Occipital lobe (tissue), 2 donors: ENCODE results near the gene MAP3K1. TPM values are rescaled to one million over a fixed set of nuclear protein-coding genes. Genes with fewer than 3 reads are reported as not detected.

Experiments
- DNase-seq: peaks from one replicate; lab custom pipeline; 2025; lab: John Stamatoyannopoulos, UW
- total RNA-seq: library from RNA; depleted of rRNA; stranded (reverse); fragments of >200 nt; gene quantifications from one replicate; pipeline ENCODE4 v1.2.3, GENCODE V29; 2014

MAP3K1 gene
- total RNA-seq, 1 donor from 2014 or later, result 22.1 TPM

- no peak for DNase-seq
Observed at GRCh38 chr5:56845904-56846480, 30.6 kb downstream of the MAP3K1 start.

- no peak for DNase-seq
Observed at GRCh38 chr5:56848206-56848605, 32.9 kb downstream of the MAP3K1 start.

GRCh38 chr5:56849671-56850070 lies 34.3 kb downstream of the MAP3K1 start:
- no peak for DNase-seq

GRCh38 chr5:56850423-56850822 lies 35.1 kb downstream of the MAP3K1 start:
- DNase-seq, result no peak

GRCh38 chr5:56851258-56851941 lies 36.1 kb downstream of the MAP3K1 start:
- DNase-seq, result no peak

GRCh38 chr5:56852228-56853000 lies 37.1 kb downstream of the MAP3K1 start:
- no peak for DNase-seq

- DNase-seq, result no peak
Observed at GRCh38 chr5:56853698-56854097, 38.3 kb downstream of the MAP3K1 start.

GRCh38 chr5:56854920-56855319 lies 39.6 kb downstream of the MAP3K1 start:
- DNase-seq, result no peak

GRCh38 chr5:56856541-56857178 lies 41.3 kb downstream of the MAP3K1 start:
- no peak for DNase-seq

GRCh38 chr5:56858777-56859442 lies 43.6 kb downstream of the MAP3K1 start:
- no peak for DNase-seq

- no peak for DNase-seq
Observed at GRCh38 chr5:56861893-56862485, 46.6 kb downstream of the MAP3K1 start.

GRCh38 chr5:56862909-56863308 lies 47.6 kb downstream of the MAP3K1 start:
- DNase-seq, result no peak

GRCh38 chr5:56871777-56872176 lies 56.4 kb downstream of the MAP3K1 start:
- no peak for DNase-seq

- no peak for DNase-seq
Observed at GRCh38 chr5:56873056-56873455, 57.7 kb downstream of the MAP3K1 start.

GRCh38 chr5:56876327-56876726 lies 61.0 kb downstream of the MAP3K1 start:
- DNase-seq, result no peak

- no peak for DNase-seq
Observed at GRCh38 chr5:56881571-56881970, 66.2 kb downstream of the MAP3K1 start.

- DNase-seq, result no peak
Observed at GRCh38 chr5:56893251-56893951, 78.1 kb downstream of the MAP3K1 start.

GRCh38 chr5:56896763-56897162 lies 81.4 kb downstream of the MAP3K1 start:
- no peak for DNase-seq

- DNase-seq, result no peak
Observed at GRCh38 chr5:56898213-56898612, 82.9 kb downstream of the MAP3K1 start.

- DNase-seq, result no peak
Observed at GRCh38 chr5:56900395-56900794, 85.0 kb downstream of the MAP3K1 start.
